H9 (cell line): Measurements from ENCODE around the gene PRODH. TPM values are rescaled to one million over a fixed set of nuclear protein-coding genes. Genes with fewer than 3 reads are reported as not detected.

Source experiments
- DNase-seq: peaks from one replicate; pipeline ENCODE4 v3.0.0-alpha.2; 2017
- H2AFZ ChIP-seq: one replicate; pipeline ENCODE4 v1.6.1; 2013; ENCODE audit warnings: mild to moderate bottlenecking, low read length, control low read depth, moderate library complexity
- H2AK5ac ChIP-seq: 2 replicates; pipeline ENCODE4 v1.6.1; 2013; ENCODE audit warnings: low read length, control low read depth, mixed read lengths; ENCODE audit not compliant: insufficient read length
- H2BK120ac ChIP-seq: one replicate; pipeline ENCODE4 v1.6.1; 2013; ENCODE audit warnings: low read depth, mild to moderate bottlenecking, low read length, control low read depth, inconsistent platforms; ENCODE audit not compliant: poor library complexity, severe bottlenecking
- H2BK12ac ChIP-seq: 2 replicates; pipeline ENCODE4 v1.6.1; 2013; ENCODE audit warnings: low read length, control low read depth, mixed read lengths, low read depth; ENCODE audit not compliant: insufficient read length
- H2BK15ac ChIP-seq: 2 replicates; pipeline ENCODE4 v1.6.1; 2013; ENCODE audit warnings: low read depth, low read length, control low read depth
- H2BK20ac ChIP-seq: one replicate; pipeline ENCODE4 v1.6.1; 2013; ENCODE audit warnings: low read depth, mild to moderate bottlenecking, low read length, control low read depth, inconsistent platforms; ENCODE audit not compliant: poor library complexity, severe bottlenecking
- H2BK5ac ChIP-seq: 2 replicates; pipeline ENCODE4 v1.6.1; 2013; ENCODE audit warnings: low read length, control low read depth, mixed read lengths; ENCODE audit not compliant: insufficient read length
- H3K14ac ChIP-seq: 2 replicates; pipeline ENCODE4 v1.6.1; 2013; ENCODE audit warnings: low read length, control low read depth; ENCODE audit not compliant: insufficient read depth
- H3K18ac ChIP-seq: 2 replicates; pipeline ENCODE4 v1.6.1; 2013; ENCODE audit warnings: low read depth, mild to moderate bottlenecking, mixed read lengths, low read length, control low read depth; ENCODE audit not compliant: insufficient read length
- H3K23ac ChIP-seq: 2 replicates; pipeline ENCODE4 v1.6.1; 2013; ENCODE audit warnings: low read length, control low read depth, mixed read lengths, low read depth; ENCODE audit not compliant: insufficient read length
- H3K23me2 ChIP-seq: 2 replicates; pipeline ENCODE4 v1.6.1; 2013; ENCODE audit warnings: low read depth, mild to moderate bottlenecking, mixed read lengths, low read length, control low read depth; ENCODE audit not compliant: insufficient read length, poor library complexity, severe bottlenecking
- H3K27ac ChIP-seq: 2 replicates; pipeline ENCODE4 v1.5.1; 2013; ENCODE audit warnings: low read length, control low read depth, mixed read lengths, low read depth; ENCODE audit not compliant: insufficient read length
- H3K27me3 ChIP-seq: 2 replicates; pipeline ENCODE4 v1.6.1; 2013; ENCODE audit warnings: low read length, control low read depth, inconsistent platforms; ENCODE audit not compliant: insufficient read depth
- H3K4ac ChIP-seq: 2 replicates; pipeline ENCODE4 v1.6.1; 2013; ENCODE audit warnings: low read depth, mild to moderate bottlenecking, control low read depth, inconsistent platforms, low read length, moderate library complexity
- H3K4me1 ChIP-seq: 2 replicates; pipeline ENCODE4 v1.6.1; 2013; ENCODE audit warnings: low read length, control low read depth, inconsistent platforms; ENCODE audit not compliant: insufficient read depth
- H3K4me2 ChIP-seq: 2 replicates; pipeline ENCODE4 v1.6.1; 2013; ENCODE audit warnings: low read length, control low read depth, mixed read lengths; ENCODE audit not compliant: insufficient read length, insufficient read depth
- H3K56ac ChIP-seq: 2 replicates; pipeline ENCODE4 v1.6.1; 2013; ENCODE audit warnings: low read depth, mild to moderate bottlenecking, mixed read lengths, low read length, control low read depth; ENCODE audit not compliant: insufficient read length
- H3K79me1 ChIP-seq: 2 replicates; pipeline ENCODE4 v1.6.1; 2013; ENCODE audit warnings: low read depth, mild to moderate bottlenecking, moderate library complexity, low read length, control low read depth, inconsistent platforms; ENCODE audit not compliant: insufficient read depth, poor library complexity, severe bottlenecking
- H3K79me2 ChIP-seq: 2 replicates; pipeline ENCODE4 v1.6.1; 2013; ENCODE audit warnings: low read length, control low read depth, inconsistent platforms; ENCODE audit not compliant: insufficient read depth
- H3K9ac ChIP-seq: 2 replicates; pipeline ENCODE4 v1.6.1; 2013; ENCODE audit warnings: low read length, control low read depth, mixed read lengths; ENCODE audit not compliant: insufficient read length; ENCODE audit errors: extremely low read depth
- H3K9me3 ChIP-seq: one replicate; pipeline ENCODE4 v1.6.1; 2013; ENCODE audit warnings: low read depth, low read length, inconsistent platforms; ENCODE audit not compliant: control insufficient read depth
- H3T11ph ChIP-seq: one replicate; pipeline ENCODE4 v1.6.1; 2013; ENCODE audit warnings: mild to moderate bottlenecking, low read length, control low read depth, inconsistent platforms
- H4K20me1 ChIP-seq: one replicate; pipeline ENCODE4 v1.6.1; 2013; ENCODE audit not compliant: control insufficient read depth, insufficient read length, insufficient read depth
- H4K5ac ChIP-seq: 2 replicates; pipeline ENCODE4 v1.6.1; 2013; ENCODE audit warnings: low read depth, mild to moderate bottlenecking, mixed read lengths, low read length, control low read depth; ENCODE audit not compliant: insufficient read length
- H4K8ac ChIP-seq: replicated peaks from 2 replicates; pipeline ENCODE4 v1.6.1; 2013; ENCODE audit warnings: low read length, control low read depth, mixed read lengths, low read depth; ENCODE audit not compliant: insufficient read length
- H4K91ac ChIP-seq: 2 replicates; pipeline ENCODE4 v1.6.1; 2013; ENCODE audit warnings: low read depth, mild to moderate bottlenecking, moderate library complexity, mixed read lengths, low read length, control low read depth; ENCODE audit not compliant: insufficient read length
- H3K27ac Mint-ChIP-seq, 3 experiments: 2 replicates in 2 of 3; 3 replicates in 1 of 3; pipeline ENCODE4 v1.8.0; 2020 to 2021; ENCODE audit warnings: mixed read lengths in 3 of 3, mild to moderate bottlenecking in 1 of 3, moderate library complexity in 1 of 3
- H3K27me3 Mint-ChIP-seq: 2 replicates; pipeline ENCODE4 v1.8.0; 2021; ENCODE audit warnings: low read depth, mild to moderate bottlenecking, moderate library complexity, mixed read lengths
- H3K36me3 Mint-ChIP-seq, 3 experiments: 2 replicates in 2 of 3; 3 replicates in 1 of 3; pipeline ENCODE4 v1.8.0; 2020 to 2021; ENCODE audit warnings: low read depth in 3 of 3, mixed read lengths in 3 of 3; ENCODE audit not compliant: insufficient read depth in 1 of 3
- H3K4me1 Mint-ChIP-seq, 2 experiments: 2 replicates each; pipeline ENCODE4 v1.8.0; 2020; ENCODE audit warnings: mixed read lengths in 2 of 2
- H3K4me3 Mint-ChIP-seq, 2 experiments: 2 replicates in 1 of 2; 3 replicates in 1 of 2; pipeline ENCODE4 v1.8.0; 2020 to 2021; ENCODE audit warnings: mild to moderate bottlenecking in 2 of 2, mixed read lengths in 2 of 2, moderate library complexity in 1 of 2
- H3K9me3 Mint-ChIP-seq, 2 experiments: 2 replicates in 1 of 2; 3 replicates in 1 of 2; pipeline ENCODE4 v1.8.0; 2020; ENCODE audit warnings: mild to moderate bottlenecking in 2 of 2, mixed read lengths in 2 of 2, moderate library complexity in 1 of 2
- CTCF ChIP-seq: fragments of 200-600 bp; sonication (generic); conservative IDR thresholded peaks from 3 replicates; pipeline ENCODE4 v1.8.0; 2021; ENCODE audit warnings: antibody characterized with exemption, mild to moderate bottlenecking
- WGBS: extraction: QIAGEN DNeasy Blood & Tissue Kit; methylation state at CpG from one replicate; pipeline ENCODE4 v1.1.7; 2013; ENCODE audit warnings: missing lambda C conversion rate, low lambda C conversion rate, mixed read lengths; ENCODE audit not compliant: insufficient read length; ENCODE audit errors: extremely low coverage; 5-methylcytosine and 5-hydroxymethylcytosine counted together
- total RNA-seq: library from RNA; stranded (reverse); gene quantifications from 2 replicates; pipeline ENCODE4 v1.2.1, GENCODE V29; 2021

Gene PRODH
- total RNA-seq, 1 experiment from 2014 or later: 51.2 TPM

- no peak overlapping the region for H2AFZ ChIP-seq
- no peak overlapping the region for H4K5ac ChIP-seq
- no peaks in the 10 kb centered on the region for H4K20me1 ChIP-seq
- Mint-ChIP-seq H3K36me3 (no peaks in the 10 kb centered on the region), H3K9me3 (no peaks in the 10 kb centered on the region), H3K27me3 (no peaks in the 10 kb centered on the region; the same call in 1 of the 2 replicates), H3K27ac (no peak overlapping the region), H3K4me3 (no peak overlapping the region), H3K4me1 (peaks cover 11 to 23% of the 10 kb centered on the region in 2 experiments)
- no peak overlapping the region for H3K27ac ChIP-seq
- no peak overlapping the region for H3K23ac ChIP-seq
- DNase-seq: no peak
- no peak overlapping the region for H3K18ac ChIP-seq
- H3K79me1 ChIP-seq: no peaks in the 10 kb centered on the region
- no peak overlapping the region for H3K4ac ChIP-seq
- no peak overlapping the region for H3T11ph ChIP-seq
- no peaks in the 10 kb centered on the region for H3K23me2 ChIP-seq
- no peak overlapping the region for H4K8ac ChIP-seq
- no peaks in the 10 kb centered on the region for H3K4me1 ChIP-seq
- H3K14ac ChIP-seq: no peak overlapping the region
- no peak overlapping the region for H2BK20ac ChIP-seq
- no peaks in the 10 kb centered on the region for H3K79me2 ChIP-seq
- no peak overlapping the region for H3K9ac ChIP-seq
- H3K27me3 ChIP-seq: no peaks in the 10 kb centered on the region
- no peak overlapping the region for H3K4me2 ChIP-seq
- no peak overlapping the region for H2BK15ac ChIP-seq
- no CpG with 5 or more reads among the region's 10 CpGs for WGBS
- H2BK5ac ChIP-seq: no peak overlapping the region
- no peak overlapping the region for H2BK12ac ChIP-seq
- H2BK120ac ChIP-seq: no peak overlapping the region
- no peak overlapping the region for H2AK5ac ChIP-seq
- no peaks in the 10 kb centered on the region for H3K9me3 ChIP-seq
- H3K56ac ChIP-seq: no peak overlapping the region
- H4K91ac ChIP-seq: no peak overlapping the region
- no peak for TF ChIP-seq CTCF
Observed at GRCh38 chr22:18955696-18956095, 19.6 kb upstream of the PRODH start.
